CD4-positive, alpha-beta T cell treated with Interleukin-17A for 4 hours (primary cell): Measurements from ENCODE around the gene OSTF1.

Experiments
- DNase-seq: peaks from one replicate; pipeline ENCODE4 v3.0.0-alpha.2; 2020; ENCODE audit warnings: mixed read lengths

The OSTF1 gene

GRCh38 chr9:75085640-75086039, 2.7 kb upstream of the OSTF1 start:
- no peak for DNase-seq

- DNase-seq, result no peak
Observed at GRCh38 chr9:75086541-75087288, 1.6 kb upstream of the OSTF1 start.

GRCh38 chr9:75087289-75087823, 958 bp upstream of the OSTF1 start:
- peak; percentile 61 for DNase-seq

- peak; percentile 23 for DNase-seq
Observed at GRCh38 chr9:75088646-75089372, 495 bp downstream of the OSTF1 start.

- no peak for DNase-seq
Observed at GRCh38 chr9:75089373-75089766, 1.1 kb downstream of the OSTF1 start.

- no peak for DNase-seq
Observed at GRCh38 chr9:75090579-75090978, 2.3 kb downstream of the OSTF1 start.

GRCh38 chr9:75092766-75093165, 4.5 kb downstream of the OSTF1 start:
- no peak for DNase-seq

GRCh38 chr9:75096796-75097195, 8.5 kb downstream of the OSTF1 start:
- no peak for DNase-seq

- no peak for DNase-seq
Observed at GRCh38 chr9:75101004-75101588, 12.8 kb downstream of the OSTF1 start.

- DNase-seq, result no peak
Observed at GRCh38 chr9:75102177-75102790, 14.0 kb downstream of the OSTF1 start.

- no peak for DNase-seq
Observed at GRCh38 chr9:75104607-75105006, 16.3 kb downstream of the OSTF1 start.

GRCh38 chr9:75105019-75105540, 16.8 kb downstream of the OSTF1 start:
- peak; percentile 25 for DNase-seq

GRCh38 chr9:75105841-75106240, 17.5 kb downstream of the OSTF1 start:
- DNase-seq, result no peak

- no peak for DNase-seq
Observed at GRCh38 chr9:75106857-75107256, 18.5 kb downstream of the OSTF1 start.

GRCh38 chr9:75108571-75108970, 20.3 kb downstream of the OSTF1 start:
- peak; percentile 36 for DNase-seq

GRCh38 chr9:75109210-75109839, 21.0 kb downstream of the OSTF1 start:
- DNase-seq, result no peak

- DNase-seq, result no peak
Observed at GRCh38 chr9:75111019-75111622, 22.8 kb downstream of the OSTF1 start.

GRCh38 chr9:75112789-75113188, 24.5 kb downstream of the OSTF1 start:
- DNase-seq, result no peak

- no peak for DNase-seq
Observed at GRCh38 chr9:75116306-75116705, 28.0 kb downstream of the OSTF1 start.

- DNase-seq, result no peak
Observed at GRCh38 chr9:75117564-75117963, 29.2 kb downstream of the OSTF1 start.

GRCh38 chr9:75120686-75121085, 32.4 kb downstream of the OSTF1 start:
- DNase-seq, result no peak

- DNase-seq, result no peak
Observed at GRCh38 chr9:75121914-75122558, 33.7 kb downstream of the OSTF1 start.
